HG02623 (cell line): Measurements from ENCODE around the gene SHOX.
"Not testable (repeated sequence)": the region's sequence is repeated elsewhere in the genome, so short reads cannot be mapped to it uniquely, and the experiment has no call there.

Experiments
- ATAC-seq: cut with Tn5 transposase; IDR thresholded peaks from one replicate; pipeline ENCODE4 v1.9.1; 2021; ENCODE audit warnings: moderate library complexity; ENCODE audit not compliant: unreplicated experiment

SHOX gene

GRCh38 chrX:621705-622503, 8.7 kb upstream of the SHOX start:
- no peak for ATAC-seq

- ATAC-seq, result not testable (repeated sequence)
Observed at GRCh38 chrX:622802-623201, 7.8 kb upstream of the SHOX start.

- ATAC-seq, result no peak
Observed at GRCh38 chrX:623268-623598, 7.4 kb upstream of the SHOX start.

GRCh38 chrX:623599-624315, 6.8 kb upstream of the SHOX start:
- no peak for ATAC-seq

GRCh38 chrX:625137-625691, 5.4 kb upstream of the SHOX start:
- no peak for ATAC-seq

- ATAC-seq, result not testable (repeated sequence)
Observed at GRCh38 chrX:626047-626446, 4.5 kb upstream of the SHOX start.

- no peak for ATAC-seq
Observed at GRCh38 chrX:626745-627509, 3.7 kb upstream of the SHOX start.

- ATAC-seq, result no peak
Observed at GRCh38 chrX:627510-627981, 3.0 kb upstream of the SHOX start.

- no peak for ATAC-seq
Observed at GRCh38 chrX:627995-628394, 2.6 kb upstream of the SHOX start.

GRCh38 chrX:629230-630006, 1.2 kb upstream of the SHOX start:
- ATAC-seq, result no peak

GRCh38 chrX:630007-630611, 482 bp upstream of the SHOX start:
- ATAC-seq, result no peak

- ATAC-seq, result no peak
Observed at GRCh38 chrX:631802-632365, 1.3 kb downstream of the SHOX start.

- ATAC-seq, result no peak
Observed at GRCh38 chrX:632366-633042, 1.9 kb downstream of the SHOX start.

- ATAC-seq, result no peak
Observed at GRCh38 chrX:633043-633984, 2.7 kb downstream of the SHOX start.

- ATAC-seq, result no peak
Observed at GRCh38 chrX:633985-634958, 3.7 kb downstream of the SHOX start.

- no peak for ATAC-seq
Observed at GRCh38 chrX:635428-636090, 5.0 kb downstream of the SHOX start.
